WTC11 (cell line): ENCODE measurements around the gene CD86.

Experiments
- AR ChIP-seq: fragments of 250-450 bp; sonication (Bioruptor Pico); IDR thresholded peaks from 2 replicates; pipeline ENCODE4 v1.9.0; 2021; ENCODE audit warnings: mild to moderate bottlenecking
- CREB1 ChIP-seq: sonication (generic); formaldehyde crosslinking; IDR thresholded peaks from 2 replicates; pipeline ENCODE4 v1.8.0; 2023; ENCODE audit warnings: mild to moderate bottlenecking, missing genetic modification reagents
- CTCF ChIP-seq: fragments of 200-600 bp; IDR thresholded peaks from 2 replicates; pipeline ENCODE4 v1.8.0; 2022; ENCODE audit warnings: antibody characterized with exemption
- FOXK1 ChIP-seq: sonication (generic); formaldehyde crosslinking; IDR thresholded peaks from 2 replicates; pipeline ENCODE4 v1.8.0; 2022; ENCODE audit warnings: mild to moderate bottlenecking, moderate library complexity, missing genetic modification reagents
- HMGXB4 ChIP-seq: sonication (generic); formaldehyde crosslinking; IDR thresholded peaks from 2 replicates; pipeline ENCODE4 v1.8.1; 2023; ENCODE audit warnings: mild to moderate bottlenecking, moderate library complexity, missing genetic modification reagents
- NFE2L1 ChIP-seq: sonication (generic); formaldehyde crosslinking; IDR thresholded peaks from 2 replicates; pipeline ENCODE4 v1.8.1; 2023; ENCODE audit warnings: missing genetic modification reagents
- NR3C1 ChIP-seq: sonication (generic); formaldehyde crosslinking; conservative IDR thresholded peaks from 2 replicates; pipeline ENCODE4 v1.8.1; 2023; ENCODE audit warnings: low read depth, mild to moderate bottlenecking, missing genetic modification reagents
- SMAD3 ChIP-seq: sonication (generic); formaldehyde crosslinking; IDR thresholded peaks from 2 replicates; pipeline ENCODE4 v1.8.0; 2022; ENCODE audit warnings: missing genetic modification reagents, mild to moderate bottlenecking, borderline replicate concordance
- USF2 ChIP-seq: sonication (generic); formaldehyde crosslinking; IDR thresholded peaks from 2 replicates; pipeline ENCODE4 v1.8.1; 2023; ENCODE audit warnings: mild to moderate bottlenecking, missing genetic modification reagents, moderate library complexity
- ZNF219 ChIP-seq: sonication (generic); formaldehyde crosslinking; IDR thresholded peaks from 2 replicates; pipeline ENCODE4 v1.8.0; 2023; ENCODE audit warnings: missing genetic modification reagents, mild to moderate bottlenecking, borderline replicate concordance

GRCh38 chr3:122010506-122010905 is 44.7 kb upstream of the CD86 start:
- no peak for TF ChIP-seq CTCF
- no peak for TF ChIP-seq CREB1 (CRISPR knock-in tag)
- TF ChIP-seq ZNF219 (CRISPR knock-in tag): no peak
- no peak for TF ChIP-seq NFE2L1 (CRISPR knock-in tag)
- no peak for TF ChIP-seq SMAD3
- no peak for TF ChIP-seq HMGXB4 (CRISPR knock-in tag)
- no peak for TF ChIP-seq USF2 (CRISPR knock-in tag)
- TF ChIP-seq NR3C1: no peak
- TF ChIP-seq AR: no peak
- no peak for TF ChIP-seq FOXK1 (CRISPR knock-in tag)
